NCI-H1436 (cell line): ENCODE data around the gene CYP27A1.
"Not testable (repeated sequence)": the region's sequence is repeated elsewhere in the genome, so short reads cannot be mapped to it uniquely, and the experiment has no call there.

Source experiments
- DNase-seq: peaks from one replicate; lab custom pipeline; 2025; lab: John Stamatoyannopoulos, UW

Gene CYP27A1

DNA sequence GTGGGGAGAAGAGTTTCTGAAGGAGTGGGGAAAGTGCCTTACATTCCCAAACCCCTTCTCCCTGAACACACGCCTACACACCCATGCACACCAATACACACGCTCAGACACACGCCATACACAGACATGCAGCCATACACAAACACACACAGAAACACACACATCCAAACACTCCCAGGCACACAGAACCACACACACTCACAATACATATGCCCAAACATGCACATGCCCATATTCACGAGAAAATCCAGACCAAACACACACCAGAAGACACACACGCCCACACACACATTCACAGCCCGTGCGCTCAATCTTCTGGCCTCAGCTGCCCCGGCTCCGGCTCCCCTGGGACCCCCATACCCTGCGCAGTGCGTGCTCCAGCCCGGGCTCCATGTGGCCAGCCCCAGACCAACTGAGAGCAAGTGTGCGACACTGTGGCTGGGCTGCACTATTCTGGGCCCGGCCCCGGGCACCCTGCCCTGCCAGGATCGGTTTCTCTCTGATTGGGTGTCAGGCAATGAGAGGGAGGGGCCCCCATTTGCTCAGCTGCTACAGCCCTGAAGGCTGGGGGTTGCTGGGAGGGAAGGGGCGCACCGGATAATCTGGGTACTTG, 49.5 kb downstream of the CYP27A1 start, which contains the start of gene PRKAG3:
Gene PRKAG3, minus strand, starts transcription at position 426 of the 613 bp plus-strand sequence.
- no peak for DNase-seq

DNA sequence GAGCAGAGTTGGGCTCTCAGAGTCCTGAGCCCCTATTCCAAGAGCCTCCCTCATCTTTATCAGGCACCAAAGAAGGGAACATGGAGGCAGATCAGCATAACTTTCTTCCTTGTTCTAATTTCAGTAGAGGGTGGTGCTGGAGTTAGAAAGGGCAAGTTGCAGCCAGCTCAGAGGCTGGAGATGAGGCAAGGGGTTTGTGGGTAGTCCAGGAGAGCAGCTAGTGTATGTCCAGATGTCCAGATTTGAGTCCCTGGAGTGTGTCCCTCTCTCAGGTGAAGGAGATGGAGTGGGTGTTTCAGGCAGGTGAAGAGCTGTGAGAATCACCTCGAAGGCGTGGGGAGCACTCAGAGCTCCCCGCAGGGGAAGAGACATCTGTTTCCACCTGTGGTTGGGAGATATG, 50.1 kb downstream of the CYP27A1 start:
- DNase-seq: no peak

DNA sequence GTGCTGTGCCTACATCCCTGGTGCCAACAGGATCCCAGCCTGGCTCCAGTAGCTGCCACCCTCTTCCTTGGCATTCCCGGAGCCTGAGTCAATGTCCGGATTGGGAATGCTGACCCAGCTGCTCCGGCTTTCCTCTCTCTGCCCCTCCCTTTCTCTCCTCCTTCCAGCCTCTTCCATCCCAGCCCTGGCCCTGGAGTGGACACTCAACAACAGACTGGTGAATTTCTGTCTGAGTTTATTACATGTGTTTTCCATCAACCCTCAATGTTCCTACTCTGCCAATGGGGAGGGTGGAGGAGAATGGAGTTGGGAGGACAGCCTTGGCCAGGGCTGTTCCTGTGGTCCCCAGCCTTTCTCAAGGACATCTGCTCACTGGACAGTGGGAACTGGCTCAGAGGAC, 50.6 kb downstream of the CYP27A1 start:
- DNase-seq: no peak

DNA sequence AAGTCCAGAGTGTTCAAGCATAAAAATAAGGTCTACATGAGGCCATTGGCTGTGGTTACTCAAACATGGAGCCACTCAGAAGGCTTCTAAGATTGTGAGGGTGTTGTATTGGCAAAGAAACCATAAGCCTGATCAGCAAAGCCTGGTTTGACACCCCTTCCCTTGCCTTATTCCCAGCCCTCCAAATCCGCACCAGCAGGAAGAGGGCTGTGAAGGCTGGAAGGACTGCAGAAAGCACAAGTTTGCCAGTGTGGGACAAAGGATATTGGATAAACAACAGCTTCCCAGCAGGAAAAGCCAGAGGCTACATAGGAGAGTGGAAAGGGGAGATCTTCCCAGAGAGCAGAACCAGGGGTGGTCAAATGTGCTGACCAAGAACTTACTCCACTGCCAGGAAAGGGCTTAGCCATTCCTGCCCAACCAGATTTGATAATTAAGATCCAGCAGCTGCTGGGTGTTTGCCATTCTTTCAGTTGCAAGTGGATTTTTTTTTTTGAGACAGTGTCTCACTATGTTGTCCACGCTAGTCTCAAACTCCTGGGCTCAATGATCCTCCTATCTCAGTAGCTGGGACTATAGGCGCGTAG, 51.2 kb downstream of the CYP27A1 start:
- DNase-seq: no peak

DNA sequence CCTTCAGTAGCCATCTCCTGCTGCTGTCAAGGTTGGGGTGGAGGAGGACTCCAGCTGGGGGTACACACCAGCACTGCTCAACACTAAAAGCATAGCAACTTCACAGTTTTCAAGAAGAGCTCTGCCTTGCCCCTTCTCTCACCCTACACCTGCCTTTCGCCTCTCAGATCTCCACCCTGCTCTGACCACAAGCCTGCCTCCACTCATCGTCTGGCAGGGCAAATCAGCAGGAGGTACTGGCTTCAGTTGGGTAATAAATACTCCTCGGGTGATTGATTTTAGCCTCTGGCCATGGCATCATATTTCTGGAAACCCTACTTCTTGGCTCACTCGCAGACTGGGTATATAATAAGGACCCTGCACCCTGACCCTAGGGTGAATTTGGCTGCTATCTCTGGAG, 52.7 kb downstream of the CYP27A1 start:
- no peak for DNase-seq

DNA sequence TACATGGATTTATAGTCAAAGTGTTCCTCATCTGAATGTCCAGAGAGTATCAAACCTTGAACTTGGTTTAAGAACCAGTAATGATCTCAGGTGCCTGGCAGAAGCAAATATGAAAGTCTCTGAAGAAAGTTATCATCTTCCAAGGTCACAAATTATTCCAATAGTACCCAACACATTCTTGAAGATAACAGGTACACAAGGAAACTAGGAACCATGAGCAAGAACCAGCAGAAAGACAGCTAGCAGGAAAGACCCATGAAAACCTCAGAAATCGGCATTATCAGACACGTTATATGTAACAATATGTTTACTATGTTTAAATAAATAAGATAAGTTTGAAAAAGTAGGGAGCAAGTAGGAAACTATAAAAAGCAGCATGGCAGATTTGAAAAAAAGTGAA, 55.5 kb downstream of the CYP27A1 start:
- no peak for DNase-seq

DNA sequence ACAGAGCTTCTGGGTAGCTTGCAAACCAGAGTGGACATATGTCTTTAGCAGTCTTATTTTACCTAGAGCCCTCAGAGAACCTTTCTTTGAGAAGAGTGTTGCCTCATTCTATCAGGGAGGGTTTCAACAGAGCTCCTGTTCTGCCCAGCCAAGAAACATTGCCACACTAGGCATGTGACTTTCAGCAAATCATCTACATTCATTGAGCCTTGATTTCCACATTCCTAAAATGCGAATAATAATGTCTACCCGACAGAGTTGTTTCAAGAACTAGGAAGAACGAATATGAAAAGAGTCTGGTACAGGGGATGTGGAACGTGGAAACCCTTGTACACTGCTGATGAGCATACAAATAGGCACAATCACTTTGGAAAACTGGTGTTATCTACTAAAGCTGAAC, 57.5 kb downstream of the CYP27A1 start:
- DNase-seq: no peak

DNA sequence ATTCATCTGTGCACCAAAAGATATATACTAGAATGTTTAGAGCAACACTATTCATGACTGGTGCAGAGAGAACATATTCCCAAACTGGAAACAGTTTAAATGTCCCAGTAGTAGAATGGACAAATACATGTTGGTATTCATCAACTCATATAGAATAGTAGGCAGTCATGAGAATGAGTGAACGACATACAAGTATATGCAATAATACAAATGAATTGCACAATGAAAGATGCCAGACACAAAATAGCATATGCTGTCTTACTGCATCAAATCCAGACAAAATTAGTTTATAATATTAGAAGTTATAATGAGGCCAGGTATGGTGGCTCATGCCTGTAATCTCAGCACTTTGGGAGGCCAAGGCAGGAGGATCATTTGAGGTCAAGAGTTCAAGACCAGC, 57.9 kb downstream of the CYP27A1 start:
- no peak for DNase-seq

DNA sequence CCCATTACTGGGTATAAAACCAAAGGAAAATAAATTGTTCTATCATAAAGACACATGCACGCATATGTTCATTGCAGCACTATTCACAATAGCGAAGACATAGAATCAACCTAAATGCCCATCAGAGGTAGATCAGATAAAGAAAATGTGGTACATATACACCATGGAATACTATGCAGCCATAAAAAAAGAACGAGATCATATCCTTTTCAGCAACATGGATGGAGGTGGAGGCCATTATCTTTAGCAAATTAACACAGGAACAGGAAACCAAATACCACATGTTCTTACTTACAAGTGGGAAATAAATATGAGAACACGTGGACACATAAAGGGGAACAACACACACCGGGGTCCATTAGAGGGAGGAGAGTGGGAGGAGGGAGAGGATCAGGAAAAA, 62.4 kb downstream of the CYP27A1 start:
- DNase-seq: not testable (repeated sequence)

DNA sequence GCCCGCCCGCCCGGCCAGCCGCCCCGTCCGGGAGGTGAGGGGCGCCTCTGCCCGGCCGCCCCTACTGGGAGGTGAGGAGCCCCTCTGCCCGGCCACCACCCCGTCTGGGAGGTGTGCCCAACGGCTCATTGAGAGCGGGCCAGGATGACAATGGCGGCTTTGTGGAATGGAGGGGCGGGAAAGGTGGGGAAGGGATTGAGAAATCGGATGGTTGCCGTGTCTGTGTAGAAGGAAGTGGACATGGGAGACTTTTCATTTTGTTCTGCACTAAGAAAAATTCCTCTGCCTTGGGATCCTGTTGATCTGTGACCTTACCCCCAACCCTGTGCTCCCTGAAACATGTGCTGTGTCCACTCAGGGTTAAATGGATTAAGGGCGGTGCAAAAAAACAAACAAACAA, 65.0 kb downstream of the CYP27A1 start:
- not testable (repeated sequence) for DNase-seq

DNA sequence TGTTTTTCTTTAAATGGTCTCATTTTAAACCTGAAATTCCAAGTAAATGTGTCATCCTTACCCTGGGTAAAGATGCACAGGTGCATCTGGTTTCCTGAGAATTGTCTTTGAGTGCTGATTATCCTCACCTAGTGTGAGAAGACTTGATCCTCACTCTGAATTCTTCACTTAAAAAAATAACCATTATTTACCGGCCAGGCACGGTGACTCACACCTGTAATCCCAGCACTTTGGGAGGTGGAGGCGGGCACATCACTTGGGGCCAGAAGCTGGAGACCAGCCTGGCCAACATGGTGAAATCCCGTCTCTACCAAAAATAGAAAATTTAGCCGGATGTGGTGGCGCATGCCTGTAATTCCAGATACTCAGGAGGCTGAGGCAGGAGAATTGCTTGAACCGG, 67.8 kb downstream of the CYP27A1 start:
- no peak for DNase-seq

DNA sequence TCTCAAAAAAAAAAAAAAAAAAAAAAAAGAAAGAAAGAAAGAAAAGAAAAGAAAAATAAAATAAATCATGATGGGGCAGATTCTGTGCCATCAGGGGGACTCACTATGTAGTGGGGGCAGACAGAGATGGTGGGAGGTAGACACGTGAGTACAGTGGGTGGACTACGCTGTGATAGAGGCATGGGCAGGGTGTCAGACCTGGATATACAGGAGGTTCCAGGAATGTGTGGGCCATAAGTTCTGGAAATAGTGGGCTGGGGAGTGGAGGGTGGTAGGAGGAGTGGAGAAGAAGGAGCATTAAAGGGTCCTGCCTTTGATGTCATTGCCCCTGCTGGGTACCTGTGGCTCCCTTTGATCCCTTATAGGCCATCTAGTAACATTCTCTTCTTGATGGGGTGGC, 68.8 kb downstream of the CYP27A1 start:
- no peak for DNase-seq

DNA sequence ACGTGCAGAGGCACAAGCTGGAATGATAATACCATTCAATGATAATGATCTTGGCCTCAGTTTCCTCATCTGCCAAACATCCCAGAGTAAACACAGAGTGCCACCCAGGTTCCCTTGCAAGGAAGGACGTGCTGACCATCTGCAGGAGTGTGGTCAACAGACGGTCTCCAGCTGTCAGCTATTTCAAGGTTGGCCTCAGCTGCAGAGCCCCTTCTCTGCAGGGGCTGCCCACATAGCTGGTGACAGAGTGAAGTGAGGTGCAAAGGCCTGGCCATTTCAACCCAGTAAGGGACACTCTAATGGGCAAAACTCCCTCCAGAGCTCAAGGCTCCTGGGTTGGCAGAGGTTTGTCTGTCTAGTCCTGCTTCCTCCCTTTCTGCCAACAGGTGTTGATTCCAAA, 69.3 kb downstream of the CYP27A1 start:
- DNase-seq: no peak

DNA sequence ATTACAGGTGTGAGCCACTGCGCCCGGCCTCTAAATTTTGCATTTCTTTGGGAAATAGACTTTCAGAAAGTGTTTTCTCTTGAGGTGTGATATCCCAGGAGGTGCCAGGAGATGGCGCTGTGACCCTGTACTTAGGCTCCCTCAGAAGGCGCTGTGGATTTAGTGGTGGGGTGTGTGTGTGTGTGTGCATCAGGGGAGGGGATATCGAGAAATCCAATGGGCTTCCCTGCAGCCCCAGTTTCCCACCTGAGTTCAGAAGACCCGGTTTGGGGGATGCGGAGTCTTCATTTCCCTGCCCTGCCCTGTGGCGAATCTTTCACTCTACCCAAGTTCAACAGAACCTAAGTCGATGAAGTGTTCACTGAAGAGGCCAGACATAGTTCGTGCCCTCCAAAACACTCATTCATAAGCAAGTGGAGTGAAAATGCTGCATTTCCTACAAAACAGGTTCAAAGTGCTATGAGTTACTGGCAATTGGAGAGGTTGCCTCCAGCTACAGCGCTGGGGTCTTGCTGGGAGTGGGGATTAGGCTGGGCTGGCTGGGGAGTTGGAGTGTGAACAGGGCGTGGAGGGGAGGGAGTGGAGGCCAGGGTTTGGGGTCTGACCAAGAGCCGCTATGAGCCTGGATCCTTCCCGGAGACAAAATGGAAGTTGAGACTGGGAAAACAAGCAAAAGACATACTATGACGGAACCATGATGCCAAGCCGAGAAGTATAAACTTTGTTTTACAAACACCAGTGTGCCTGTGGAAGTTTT, 71.1 kb downstream of the CYP27A1 start:
- DNase-seq: peak; percentile 50

DNA sequence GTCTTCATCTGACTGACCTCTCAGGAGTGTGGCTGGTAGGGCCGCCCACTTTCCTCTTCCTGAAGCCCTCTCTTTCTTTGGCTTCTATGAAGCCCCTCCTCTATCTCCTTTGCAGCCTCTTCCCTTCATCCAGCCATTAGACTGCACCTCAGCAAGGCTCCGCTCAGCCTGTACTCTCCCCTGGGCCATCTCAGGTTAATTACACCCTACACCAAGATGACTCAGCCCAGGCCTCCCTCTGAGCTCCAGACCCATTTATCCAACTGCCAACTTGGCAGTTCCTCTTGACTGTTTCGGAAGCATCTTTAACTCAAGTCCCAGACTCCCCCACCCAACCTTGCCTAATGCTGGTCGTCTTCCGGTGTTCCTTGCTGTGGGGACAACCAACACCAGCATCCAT, 71.8 kb downstream of the CYP27A1 start:
- peak; percentile 22 for DNase-seq

DNA sequence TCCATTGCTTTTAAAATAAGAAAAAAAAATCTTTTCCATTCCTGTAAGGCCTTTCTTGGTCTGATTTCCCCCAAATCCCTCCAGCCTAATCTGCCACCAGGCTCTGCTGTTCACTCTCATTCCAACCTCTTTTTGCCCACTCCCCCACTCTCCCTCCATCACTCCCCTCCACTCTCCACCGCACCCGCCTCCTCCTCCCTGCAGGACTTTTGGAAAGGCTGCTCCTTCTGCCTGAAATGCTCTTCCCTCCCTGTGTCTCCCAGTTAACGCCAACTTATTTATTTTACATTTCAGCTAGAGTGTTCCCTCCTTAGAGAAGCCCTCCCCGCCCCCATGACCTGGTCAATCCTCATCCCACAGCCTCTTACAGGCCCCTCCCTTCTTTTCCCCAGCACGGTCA, 72.9 kb downstream of the CYP27A1 start:
- no peak for DNase-seq

DNA sequence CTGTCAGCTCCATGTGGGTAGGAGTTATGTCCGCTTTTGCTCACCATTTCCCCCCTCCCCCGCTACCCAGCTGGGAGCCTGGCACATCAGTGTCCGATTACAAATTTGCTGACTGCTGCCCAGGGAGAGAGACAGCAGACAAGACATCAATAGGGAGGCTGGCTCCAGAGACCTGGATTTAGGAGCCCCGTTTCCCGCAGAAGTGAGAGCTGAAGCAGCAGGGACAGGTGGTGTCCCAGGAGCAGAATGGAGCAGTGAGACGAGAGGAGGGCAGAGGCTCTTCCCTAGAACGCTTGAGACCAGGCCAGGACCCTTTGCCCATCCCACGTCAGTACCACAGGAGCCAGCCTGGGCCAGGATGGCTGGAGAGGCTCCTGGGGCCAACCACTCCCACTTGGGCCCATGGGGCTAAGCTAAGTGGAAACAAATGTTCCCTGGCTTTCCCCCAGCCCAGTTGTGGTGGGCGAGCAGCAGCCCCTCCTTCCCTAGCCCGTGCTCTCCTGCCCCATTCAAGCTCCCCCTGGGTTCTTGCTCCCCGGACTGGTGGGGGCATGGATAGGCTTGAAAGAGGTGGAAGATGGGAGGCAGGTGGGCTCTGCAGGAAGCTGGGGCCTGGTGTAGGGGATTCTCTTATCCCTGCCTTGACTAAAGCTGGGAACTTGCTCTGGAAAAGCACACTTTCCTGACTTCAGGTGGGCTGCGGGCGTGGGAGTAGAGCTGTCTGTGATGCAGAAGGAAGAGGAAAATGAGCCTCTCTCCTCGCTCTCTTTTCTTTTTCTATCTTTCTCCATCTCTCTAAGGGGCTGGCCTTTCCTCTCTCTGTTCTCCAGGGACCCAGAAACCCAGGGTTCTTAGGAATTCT, 73.6 kb downstream of the CYP27A1 start:
- DNase-seq: no peak

DNA sequence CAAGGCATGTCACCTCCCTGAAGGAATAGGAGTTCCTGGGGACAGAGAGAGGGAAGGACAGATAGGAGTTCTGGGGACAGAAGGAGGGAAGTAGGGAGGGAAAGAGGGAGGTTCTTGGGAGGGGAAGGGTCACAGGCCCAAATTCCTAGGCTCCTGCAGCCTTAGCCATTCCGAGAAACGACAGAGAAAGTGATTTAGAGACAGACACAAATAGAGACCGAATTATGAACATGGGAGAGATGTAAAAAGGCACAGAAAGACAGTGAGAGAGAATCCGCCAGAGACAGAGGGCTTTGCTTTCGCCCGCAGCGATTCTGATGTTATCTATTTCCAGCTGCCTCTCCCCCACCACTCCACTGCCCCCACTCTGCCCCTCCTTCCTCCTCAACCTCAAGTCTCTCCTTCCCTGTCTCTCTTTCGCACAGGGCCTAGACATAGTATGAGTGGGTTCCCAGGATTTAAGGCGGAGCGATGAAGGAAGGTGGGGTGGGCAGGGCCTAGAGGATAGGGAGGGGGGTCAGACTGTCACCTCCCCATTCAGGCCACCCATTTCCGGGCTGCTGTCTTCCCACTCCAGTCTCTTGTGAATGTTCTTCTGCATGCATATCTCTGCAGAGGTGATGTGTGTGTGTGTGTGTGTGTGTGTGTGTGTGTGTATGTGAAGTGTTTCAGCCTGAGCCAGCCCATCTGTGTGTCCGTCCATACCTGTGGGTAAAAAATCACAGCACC, 74.4 kb downstream of the CYP27A1 start:
- DNase-seq: no peak

DNA sequence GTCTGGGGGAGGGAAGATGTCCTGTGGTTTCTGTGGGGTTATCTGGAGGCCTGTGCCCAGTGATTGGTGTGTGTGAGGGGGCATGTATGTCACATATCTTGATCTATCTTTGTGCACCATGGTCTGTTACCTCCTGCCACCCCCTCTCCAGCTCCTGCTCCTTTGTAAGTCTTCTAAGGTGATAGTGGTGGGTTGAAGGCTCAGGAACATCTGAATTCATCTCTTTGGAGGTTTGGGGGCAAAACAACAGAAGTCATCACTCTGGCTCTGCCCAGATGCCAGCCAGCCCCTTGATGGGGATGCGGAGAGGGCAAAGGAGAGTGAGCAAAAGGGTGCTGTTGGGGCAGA, 74.9 kb downstream of the CYP27A1 start:
- DNase-seq: no peak

DNA sequence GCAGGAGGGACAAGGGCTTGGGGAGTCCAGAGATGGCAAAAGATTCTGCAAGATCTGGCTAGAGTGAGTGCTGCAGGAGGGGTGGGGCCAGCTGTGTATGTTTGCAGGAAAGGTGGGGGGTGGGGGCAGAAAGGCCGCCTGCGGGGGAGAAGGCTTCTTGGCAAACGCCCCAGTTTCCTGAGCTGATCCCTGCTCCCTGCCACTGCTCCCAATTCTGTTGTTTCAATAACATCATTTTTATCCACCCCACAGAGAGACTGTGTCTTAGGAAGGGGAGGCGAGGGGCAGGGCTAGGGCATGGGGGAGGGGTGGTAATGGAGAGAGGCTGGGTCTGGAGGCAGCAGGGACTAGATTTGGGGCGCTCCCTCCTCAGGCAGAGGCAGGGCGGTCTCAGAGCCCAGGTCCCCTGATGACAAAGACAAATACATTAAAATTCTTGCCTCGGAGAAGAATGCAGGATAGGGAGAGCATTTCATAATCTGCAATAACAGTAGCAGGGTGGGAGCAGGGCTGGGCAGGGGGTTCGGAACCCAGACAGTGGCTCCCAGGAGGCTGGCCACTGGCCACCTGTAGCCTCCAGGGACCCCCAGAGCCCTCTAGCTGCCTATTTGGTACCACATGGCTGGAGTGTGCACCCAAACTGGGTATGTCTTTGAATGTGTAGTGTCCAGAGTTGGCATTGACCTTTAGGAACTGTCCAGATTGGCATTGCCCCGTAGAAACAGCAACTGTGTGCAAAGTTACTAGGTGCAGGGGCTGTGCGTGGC, 75.6 kb downstream of the CYP27A1 start:
- no peak for DNase-seq

DNA sequence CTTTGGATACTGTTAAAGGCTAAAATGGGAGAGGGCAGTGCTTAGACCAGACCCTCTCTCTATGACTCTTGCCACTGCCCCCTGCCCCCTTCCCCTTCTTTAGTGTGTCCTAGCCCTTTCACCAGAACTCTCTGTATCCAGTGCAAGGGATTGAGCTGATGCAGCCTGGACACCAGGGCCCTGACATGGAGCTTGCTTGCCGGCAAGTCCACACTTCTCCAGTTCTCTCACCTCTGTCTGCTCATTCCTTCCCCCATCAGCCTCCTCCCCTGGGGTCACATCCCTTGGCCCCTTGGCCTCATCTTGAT, 76.1 kb downstream of the CYP27A1 start:
- no peak for DNase-seq
